ENCODE results near the gene ADCK2.
"Not testable (repeated sequence)": the region's sequence is repeated elsewhere in the genome, so short reads cannot be mapped to it uniquely, and the experiment has no call there.

- TF ChIP-seq PATZ1 (CRISPR knock-in tag; IDR thresholded peaks at IDR 0.05; ENCODE audit: borderline replicate concordance); ZFP30 (CRISPR knock-in tag; IDR thresholded peaks at IDR 0.05); CSDC2 (CRISPR knock-in tag; IDR thresholded peaks at IDR 0.05); TCF4 (CRISPR knock-in tag; IDR thresholded peaks at IDR 0.05; ENCODE audit: borderline replicate concordance); ESRRG (CRISPR knock-in tag; IDR thresholded peaks at IDR 0.05); PPARA (CRISPR knock-in tag; IDR thresholded peaks at IDR 0.05; ENCODE audit: borderline replicate concordance); CSRNP3 (CRISPR knock-in tag; IDR thresholded peaks at IDR 0.05); ARNTL (CRISPR knock-in tag; IDR thresholded peaks at IDR 0.05; ENCODE audit: borderline replicate concordance, low read depth); TOX (CRISPR knock-in tag; IDR thresholded peaks at IDR 0.05; ENCODE audit: borderline replicate concordance); ISL1 (CRISPR knock-in tag; IDR thresholded peaks at IDR 0.05); ZNF565 (CRISPR knock-in tag; conservative IDR thresholded peaks at IDR 0.05; ENCODE audit: low read depth): not testable (repeated sequence)
Measured at GRCh38 chr7:140644761-140645160, 28.0 kb upstream of the ADCK2 start.
